Measurements from ENCODE around the gene IGF2BP1.

The IGF2BP1 gene

DNA sequence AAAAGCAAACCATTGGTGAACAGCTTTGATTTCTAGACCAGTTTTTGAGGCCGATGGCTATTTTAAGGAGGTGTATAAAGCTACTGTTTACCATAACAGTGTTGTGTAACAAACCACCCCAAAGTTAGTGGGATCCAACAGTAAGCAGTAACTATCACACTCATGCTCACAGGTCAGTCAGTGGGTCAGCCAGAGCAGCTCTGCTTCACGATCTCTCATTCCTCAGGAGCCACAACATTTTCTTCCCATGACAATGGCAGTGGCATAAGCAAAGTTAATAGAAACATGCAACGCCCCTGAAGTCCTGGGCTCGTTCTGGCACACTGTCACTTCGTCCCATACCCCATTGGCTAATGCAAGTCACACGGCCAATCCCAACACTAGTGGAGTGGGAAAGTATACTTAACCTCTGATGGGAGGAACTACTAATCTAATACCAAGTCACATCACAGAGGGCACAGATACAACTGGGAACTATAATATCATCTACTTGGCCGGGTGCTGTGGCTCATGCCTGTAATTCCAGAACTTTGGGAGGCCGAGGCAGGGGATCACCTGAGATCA, 107.4 kb downstream of the IGF2BP1 start:
- DNase-seq: no peak
